Metanephros (tissue), 1 donor: Measurements from ENCODE around the gene CLDN1. TPM values are rescaled to one million over a fixed set of nuclear protein-coding genes. Genes with fewer than 3 reads are reported as not detected.

Experiments
- total RNA-seq: library from RNA; depleted of rRNA; stranded (reverse); fragments of >200 nt; gene quantifications from one replicate; pipeline ENCODE4 v1.2.3, GENCODE V29; 2014

The CLDN1 gene, protein sequence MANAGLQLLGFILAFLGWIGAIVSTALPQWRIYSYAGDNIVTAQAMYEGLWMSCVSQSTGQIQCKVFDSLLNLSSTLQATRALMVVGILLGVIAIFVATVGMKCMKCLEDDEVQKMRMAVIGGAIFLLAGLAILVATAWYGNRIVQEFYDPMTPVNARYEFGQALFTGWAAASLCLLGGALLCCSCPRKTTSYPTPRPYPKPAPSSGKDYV
- total RNA-seq = 36.4 TPM

DNA sequence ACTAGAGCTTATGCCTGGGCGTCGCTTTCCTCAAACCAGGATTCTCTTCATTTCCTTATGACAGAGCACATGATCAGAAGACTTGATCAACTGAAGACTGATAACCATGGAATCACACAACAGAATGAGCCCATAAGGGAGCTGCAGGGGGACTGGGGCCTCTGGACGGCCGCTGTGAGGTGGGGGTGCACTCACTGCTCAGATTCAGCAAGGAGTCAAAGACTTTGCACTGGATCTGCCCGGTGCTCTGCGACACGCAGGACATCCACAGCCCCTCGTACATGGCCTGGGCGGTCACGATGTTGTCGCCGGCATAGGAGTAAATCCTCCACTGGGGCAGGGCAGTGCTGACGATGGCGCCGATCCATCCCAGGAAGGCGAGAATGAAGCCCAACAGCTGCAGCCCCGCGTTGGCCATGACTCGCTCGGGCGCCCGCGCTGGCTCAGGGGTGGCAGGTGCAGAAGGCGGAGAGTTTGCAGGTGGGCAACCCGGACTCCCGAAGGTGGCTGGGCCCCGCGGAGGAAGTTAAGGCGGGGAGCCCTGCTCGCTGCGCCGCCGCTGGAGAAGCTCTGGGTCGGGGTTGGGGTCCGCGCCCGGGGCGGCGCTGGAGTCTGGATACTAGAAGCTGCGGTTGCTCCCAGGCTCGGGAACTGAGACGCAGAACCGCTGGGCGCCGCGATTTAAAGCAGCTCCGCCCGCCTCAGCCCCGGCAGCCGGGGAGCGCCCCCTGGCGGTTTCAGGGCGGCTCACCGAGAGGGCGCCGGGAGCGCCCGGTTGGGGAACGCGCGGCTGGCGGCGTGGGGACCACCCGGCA, at the start of gene CLDN1:
TSS of gene CLDN1 (minus strand) at position 658 of the 815 bp plus-strand sequence. CDS start at position 418, 240 bp downstream.

Other genes with a start within 250 kb of the CLDN1 start
- gene P3H2, start 201.5 kb downstream of the CLDN1 start, total RNA-seq = 73.9 TPM
- 73.5 TPM for gene CLDN16, start 65.7 kb upstream of the CLDN1 start, total RNA-seq
- gene TMEM207, start 127.5 kb upstream of the CLDN1 start, total RNA-seq = 12.2 TPM
- gene IL1RAP, start 191.6 kb upstream of the CLDN1 start, total RNA-seq = 27.0 TPM